Retinal pigment epithelial cell (primary cell): Measurements from ENCODE around the gene FICD.
"Not testable (repeated sequence)": the region's sequence is repeated elsewhere in the genome, so short reads cannot be mapped to it uniquely, and the experiment has no call there.

Experiments used
- DNase-seq: peaks from one replicate; pipeline ENCODE4 v3.0.0-alpha.2; 2010; ENCODE audit warnings: low read depth
- H3K4me3 ChIP-seq: 2 replicates; pipeline ENCODE4 v1.5.1; 2011; ENCODE audit warnings: mild to moderate bottlenecking, low read length, control low read depth, moderate library complexity
- TF ChIP-seq, protein P1 (sequence below): conservative IDR thresholded peaks from 2 replicates; pipeline ENCODE4 v1.5.1; 2011; ENCODE audit warnings: low read depth, low read length, control low read depth, inconsistent platforms

Gene FICD

DNA sequence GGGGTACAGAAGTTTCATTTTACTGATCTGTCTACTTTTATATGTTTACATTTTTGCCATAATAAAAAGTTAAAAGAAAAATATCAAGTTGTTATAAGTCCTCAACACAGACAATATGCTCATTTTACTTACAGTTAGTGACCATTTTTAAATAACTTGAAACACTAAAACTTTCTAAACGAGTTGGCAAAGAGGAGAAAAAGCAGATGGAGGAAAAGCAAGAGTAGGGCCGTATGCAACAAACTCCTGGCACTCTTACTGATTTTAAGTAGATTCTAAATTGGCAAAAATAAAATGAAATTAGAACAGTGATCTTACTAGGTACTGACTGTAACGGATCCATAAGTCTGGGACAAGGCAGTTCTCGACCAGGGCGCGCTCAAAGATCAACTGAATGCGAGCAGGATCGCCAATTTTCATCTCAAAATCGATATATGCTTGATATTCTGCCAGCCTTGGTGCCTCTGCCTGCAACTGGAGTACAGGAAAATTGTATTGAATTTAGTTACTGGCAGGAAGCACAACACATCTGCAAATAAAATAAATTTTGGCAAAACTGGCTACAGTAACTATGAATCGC, 23.6 kb downstream of the FICD start:
- no peak for DNase-seq

DNA sequence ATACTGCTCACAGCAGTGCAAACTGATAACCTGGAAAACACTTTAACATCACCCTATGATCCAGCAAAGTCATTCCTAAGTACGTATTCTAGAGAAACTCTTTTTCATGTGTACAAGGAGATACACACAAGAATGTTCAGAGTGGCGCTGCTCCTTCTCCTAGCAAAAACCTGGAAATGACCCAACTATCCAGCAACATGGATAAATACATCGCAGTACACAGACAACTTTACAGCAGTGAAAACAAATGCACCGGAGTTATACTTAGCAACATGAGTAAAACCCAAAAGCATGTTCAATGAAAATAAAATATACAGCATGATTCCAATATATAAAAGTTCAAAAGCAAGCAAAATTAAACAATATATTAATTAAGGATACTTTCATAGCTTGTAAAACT, 27.2 kb downstream of the FICD start:
- TF ChIP-seq, protein P1, sequence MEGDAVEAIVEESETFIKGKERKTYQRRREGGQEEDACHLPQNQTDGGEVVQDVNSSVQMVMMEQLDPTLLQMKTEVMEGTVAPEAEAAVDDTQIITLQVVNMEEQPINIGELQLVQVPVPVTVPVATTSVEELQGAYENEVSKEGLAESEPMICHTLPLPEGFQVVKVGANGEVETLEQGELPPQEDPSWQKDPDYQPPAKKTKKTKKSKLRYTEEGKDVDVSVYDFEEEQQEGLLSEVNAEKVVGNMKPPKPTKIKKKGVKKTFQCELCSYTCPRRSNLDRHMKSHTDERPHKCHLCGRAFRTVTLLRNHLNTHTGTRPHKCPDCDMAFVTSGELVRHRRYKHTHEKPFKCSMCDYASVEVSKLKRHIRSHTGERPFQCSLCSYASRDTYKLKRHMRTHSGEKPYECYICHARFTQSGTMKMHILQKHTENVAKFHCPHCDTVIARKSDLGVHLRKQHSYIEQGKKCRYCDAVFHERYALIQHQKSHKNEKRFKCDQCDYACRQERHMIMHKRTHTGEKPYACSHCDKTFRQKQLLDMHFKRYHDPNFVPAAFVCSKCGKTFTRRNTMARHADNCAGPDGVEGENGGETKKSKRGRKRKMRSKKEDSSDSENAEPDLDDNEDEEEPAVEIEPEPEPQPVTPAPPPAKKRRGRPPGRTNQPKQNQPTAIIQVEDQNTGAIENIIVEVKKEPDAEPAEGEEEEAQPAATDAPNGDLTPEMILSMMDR, result no peak
- no peak for DNase-seq
- H3K4me3 ChIP-seq, result no peak overlapping the region

More for the DNA sequence above, 23.6 kb downstream of the FICD start:
- TF ChIP-seq, protein P1, result no peak
- no peak overlapping the region for H3K4me3 ChIP-seq

DNA sequence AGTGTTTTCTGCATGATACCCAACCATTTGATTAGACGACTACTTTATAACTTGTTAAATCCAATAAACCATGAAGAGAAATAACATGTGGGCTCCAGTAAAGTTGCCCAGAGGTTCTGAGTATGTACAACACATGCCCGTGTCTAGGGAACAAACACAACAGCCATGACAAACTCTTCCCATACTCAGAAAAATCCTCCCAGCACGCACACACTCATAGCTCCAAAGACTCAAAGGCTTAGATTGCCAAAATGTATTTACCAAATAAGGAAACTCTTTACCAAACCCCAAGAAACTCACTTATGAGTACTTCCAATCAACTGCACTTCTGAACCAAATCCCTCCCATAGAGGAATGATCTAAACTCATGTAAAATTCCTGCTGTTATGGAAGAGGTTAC, 28.6 kb downstream of the FICD start:
- TF ChIP-seq, protein P1, result no peak
- H3K4me3 ChIP-seq, result no peak overlapping the region
- no peak for DNase-seq

DNA sequence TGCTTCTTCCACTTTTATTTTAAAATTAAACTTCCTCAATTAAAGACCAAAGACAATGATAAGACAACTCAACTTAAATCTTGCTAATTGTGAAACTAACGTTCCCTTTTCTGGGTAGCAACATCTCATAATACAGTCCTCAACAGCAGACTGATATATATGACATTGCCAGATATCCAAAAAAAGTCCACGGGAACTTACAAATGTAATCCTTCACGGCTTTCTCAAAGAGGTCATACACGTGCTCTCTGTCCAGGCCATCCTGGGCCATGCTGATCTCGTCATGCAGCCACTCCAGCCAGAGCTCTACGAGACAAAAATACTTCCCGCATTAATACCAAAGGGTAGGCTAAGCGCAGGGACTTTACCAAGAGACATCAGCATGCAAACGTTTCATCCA, 32.6 kb downstream of the FICD start:
- H3K4me3 ChIP-seq, result no peak overlapping the region
- TF ChIP-seq, protein P1, result no peak
- DNase-seq, result no peak

DNA sequence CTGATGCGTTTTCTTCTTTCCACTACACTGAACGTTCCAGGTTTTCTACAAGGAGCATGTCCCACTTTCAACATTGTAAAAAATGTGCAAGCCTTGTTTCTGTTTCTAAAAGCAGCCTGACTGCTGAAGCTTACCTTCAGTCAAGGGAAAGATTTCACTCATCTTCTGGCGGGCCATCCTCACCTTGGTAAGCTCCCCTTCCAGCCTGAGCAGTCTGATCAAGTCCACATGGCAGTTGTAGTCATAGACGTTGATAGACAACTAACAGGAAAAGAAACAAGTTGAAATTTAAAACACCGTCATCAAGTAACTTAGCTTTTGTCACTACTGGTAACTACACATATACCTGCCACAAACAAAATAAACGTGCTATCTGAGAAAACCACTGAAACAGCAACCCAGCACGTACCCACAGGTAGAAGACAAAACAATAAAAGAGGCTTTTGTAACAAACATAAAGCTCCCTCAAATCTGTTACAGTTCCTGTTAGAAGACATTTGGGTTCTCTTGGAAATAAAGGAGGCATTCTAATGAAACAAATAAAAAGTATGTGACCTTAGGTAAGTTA, 34.0 kb downstream of the FICD start:
- DNase-seq, result no peak
- H3K4me3 ChIP-seq, result no peak overlapping the region
- TF ChIP-seq, protein P1, result no peak

DNA sequence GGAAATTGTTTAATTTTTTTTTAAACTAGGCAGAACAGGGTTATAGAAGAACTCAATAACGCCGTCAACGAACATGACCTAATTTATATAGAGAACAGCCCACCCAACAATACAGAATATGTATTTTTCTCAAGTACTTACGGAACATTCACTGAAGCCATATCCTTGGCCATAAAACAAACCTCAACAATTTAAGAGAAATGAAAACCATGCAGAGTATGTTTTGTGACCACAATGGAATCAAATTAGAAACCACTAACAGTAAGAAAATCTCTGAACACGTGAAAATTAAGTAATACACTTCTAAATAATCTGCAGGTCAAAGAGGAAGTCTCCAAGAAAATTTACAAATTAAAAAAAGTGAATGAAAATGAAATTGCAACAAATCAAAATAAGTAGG, 36.5 kb downstream of the FICD start:
- DNase-seq, result no peak
- H3K4me3 ChIP-seq, result no peak overlapping the region
- TF ChIP-seq, protein P1, result no peak

DNA sequence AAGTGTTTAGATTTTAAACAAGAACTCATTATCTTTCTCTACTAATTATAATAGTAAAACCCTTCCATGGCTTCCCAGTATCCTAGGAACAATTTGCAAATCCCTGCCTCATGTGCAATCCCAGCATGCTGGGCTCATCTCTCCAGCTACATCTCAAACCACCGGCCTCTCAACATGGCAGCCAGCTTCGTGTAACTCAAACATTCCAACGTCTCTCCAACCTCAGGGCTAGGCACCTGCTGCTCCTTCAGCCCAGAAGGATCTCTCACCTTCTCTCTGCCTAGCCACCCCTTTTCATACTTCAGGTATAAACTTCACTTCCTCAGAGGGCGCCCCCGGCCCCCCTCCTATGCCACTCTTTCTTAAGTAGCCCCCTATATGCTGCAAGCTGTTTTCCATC, 38.7 kb downstream of the FICD start:
- TF ChIP-seq, protein P1, result no peak
- H3K4me3 ChIP-seq, result no peak overlapping the region
- no peak for DNase-seq

DNA sequence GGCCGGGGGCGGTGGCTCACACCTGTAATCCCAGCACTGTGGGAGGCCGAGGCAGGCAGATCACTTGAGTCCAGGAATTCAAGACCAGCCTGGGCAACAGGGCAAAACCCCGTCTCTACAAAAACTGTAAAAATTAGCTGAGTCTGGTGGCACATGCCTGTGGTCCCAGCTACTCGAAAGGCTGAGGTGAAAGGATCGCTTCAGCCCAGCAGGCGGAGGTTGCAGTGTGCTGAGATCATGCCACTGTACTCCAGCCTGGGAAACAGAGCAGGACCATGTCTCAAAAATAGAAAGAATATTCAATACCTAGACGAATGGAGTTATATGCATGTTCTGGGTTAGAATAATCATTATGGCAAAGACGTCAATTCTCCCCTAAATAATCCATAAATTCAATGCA, 40.3 kb downstream of the FICD start:
- H3K4me3 ChIP-seq, DNase-seq: not testable (repeated sequence)
